GM18499 (cell line): ENCODE measurements around the gene FBXO21.
A peak's percentile ranks its signal among the peaks of the same experiment; 100 is the strongest.

ENCODE experiments used
- ATAC-seq: cut with Tn5 transposase; IDR thresholded peaks from one replicate; pipeline ENCODE4 v1.9.1; 2021; ENCODE audit warnings: moderate number of reproducible peaks; ENCODE audit not compliant: insufficient read depth, unreplicated experiment

The FBXO21 gene

GRCh38 chr12:117168976-117169375 lies 21.3 kb downstream of the FBXO21 start:
- ATAC-seq: no peak

DNA sequence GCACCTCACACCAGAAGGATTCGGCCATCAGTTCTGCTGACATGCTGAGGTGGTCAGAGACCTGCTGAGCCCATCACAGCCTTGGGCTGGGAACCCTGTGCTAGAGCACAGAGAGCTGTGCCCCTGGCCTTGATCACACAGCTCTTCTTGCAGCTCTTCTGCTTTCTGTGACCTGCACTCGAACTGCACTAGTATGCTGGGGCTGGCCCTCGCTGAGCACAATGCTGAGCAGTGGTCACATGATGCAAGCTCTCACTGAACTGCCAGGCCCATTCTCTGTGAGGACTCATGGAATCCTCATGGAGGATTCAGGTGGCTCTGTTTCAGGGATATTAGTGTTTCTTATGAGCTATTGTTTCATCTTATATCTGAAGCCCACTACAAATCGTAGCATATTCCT lies 22.5 kb downstream of the FBXO21 start:
- no peak for ATAC-seq

DNA sequence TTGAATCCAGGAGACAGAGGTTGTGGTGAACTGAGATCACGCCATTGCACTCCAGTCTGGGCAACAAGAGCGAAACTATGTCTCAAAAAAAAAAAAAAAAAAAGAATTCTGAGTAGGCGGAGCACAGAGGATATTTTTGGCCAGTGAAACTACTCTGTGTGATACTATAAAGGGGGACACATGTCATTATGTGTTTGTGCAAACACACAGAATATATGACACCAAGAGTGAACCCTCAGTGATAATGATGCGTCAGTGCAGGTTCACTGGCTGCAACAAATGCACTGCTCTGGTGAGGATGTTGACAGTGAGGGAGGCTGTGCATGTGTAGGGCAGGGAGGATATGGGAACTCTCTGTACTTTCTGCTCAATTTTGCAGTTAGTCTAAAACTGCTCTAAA lies 24.2 kb downstream of the FBXO21 start:
- no peak for ATAC-seq

- ATAC-seq: no peak
These were observed 24.9 kb downstream of the FBXO21 start for GRCh38 chr12:117165342-117165741.

DNA sequence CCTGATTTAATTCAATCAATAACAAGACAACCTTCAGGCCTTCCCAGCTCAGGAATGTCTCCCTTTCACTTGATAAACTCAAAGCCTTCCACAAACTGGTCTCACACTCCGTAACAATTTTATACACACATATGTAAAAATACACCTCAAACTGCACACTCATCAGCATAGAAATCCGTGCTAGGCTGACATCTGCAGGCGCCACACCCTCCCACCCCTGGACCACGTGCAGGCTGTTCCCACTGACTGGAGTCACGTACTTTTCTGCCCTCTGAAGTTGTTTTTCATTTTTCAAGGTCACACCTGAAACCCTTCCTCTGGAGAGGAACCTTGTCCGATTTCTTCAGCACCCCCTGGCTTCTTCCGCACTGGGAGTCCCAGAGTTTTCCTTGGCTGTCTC lies 27.6 kb downstream of the FBXO21 start:
- no peak for ATAC-seq

GRCh38 chr12:117162167-117162539 lies 28.1 kb downstream of the FBXO21 start:
- ATAC-seq: no peak

- ATAC-seq: no peak
These were observed 28.7 kb downstream of the FBXO21 start for GRCh38 chr12:117161460-117162166.

DNA sequence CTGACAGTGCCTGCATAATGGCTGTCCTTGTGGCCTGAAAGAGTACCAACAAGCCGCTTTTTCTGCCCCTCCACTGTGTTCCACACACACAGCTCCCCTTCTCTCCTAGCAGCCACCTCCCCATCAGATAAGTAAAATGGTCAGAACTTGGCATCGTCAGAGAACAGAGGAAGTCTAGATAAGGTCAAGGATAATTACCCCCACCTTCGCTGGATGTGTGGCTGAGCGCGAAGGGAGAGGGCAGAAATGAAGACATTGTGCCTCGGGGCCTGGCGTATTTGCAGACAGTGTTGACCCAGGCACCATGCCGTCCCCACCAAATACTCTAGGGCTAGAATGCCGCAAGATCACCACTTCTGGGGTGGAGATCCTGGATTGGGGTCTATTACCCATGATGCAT lies 30.6 kb downstream of the FBXO21 start:
- no peak for ATAC-seq

- no peak for ATAC-seq
These were observed 31.2 kb downstream of the FBXO21 start for GRCh38 chr12:117158911-117159553.

GRCh38 chr12:117158096-117158495 lies 32.2 kb downstream of the FBXO21 start:
- ATAC-seq: no peak

DNA sequence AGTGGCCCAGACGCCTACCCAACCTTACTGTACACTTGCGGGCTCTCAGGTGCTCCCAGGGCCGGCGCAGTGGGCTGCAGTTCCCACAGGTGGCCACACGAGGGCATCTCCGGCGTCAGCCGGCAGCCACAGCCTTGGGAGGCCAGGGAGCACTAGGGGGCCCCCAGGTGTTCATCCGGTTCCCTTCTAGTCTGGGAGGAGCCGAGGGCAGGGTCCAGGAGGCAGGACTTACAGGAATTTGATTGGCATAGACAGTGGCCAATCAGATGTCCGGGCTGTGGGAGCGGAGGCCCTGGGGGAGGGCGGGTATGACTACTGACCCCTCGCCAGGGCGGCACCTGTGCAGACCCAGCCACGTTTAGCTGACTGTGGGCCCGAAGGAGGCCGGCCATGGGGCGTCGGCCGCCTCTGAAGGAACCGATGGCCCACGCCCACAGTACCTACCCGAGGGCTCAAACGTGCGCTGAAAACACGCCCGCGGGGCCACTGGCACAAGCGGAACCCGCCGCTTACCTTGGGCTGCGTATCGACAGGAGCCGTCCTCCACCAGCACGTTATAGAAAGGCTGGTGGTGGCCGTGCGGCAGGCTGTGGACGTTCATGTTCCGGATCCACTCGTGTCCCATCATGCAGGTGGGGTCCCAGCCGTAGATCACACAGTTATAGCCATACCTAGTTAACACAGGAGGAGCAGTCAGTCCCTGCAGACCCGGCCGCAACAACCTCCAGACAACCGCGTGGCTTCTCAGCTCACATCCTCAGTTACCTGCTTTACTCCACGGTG lies 34.8 kb downstream of the FBXO21 start:
- peak; percentile 53 for ATAC-seq

DNA sequence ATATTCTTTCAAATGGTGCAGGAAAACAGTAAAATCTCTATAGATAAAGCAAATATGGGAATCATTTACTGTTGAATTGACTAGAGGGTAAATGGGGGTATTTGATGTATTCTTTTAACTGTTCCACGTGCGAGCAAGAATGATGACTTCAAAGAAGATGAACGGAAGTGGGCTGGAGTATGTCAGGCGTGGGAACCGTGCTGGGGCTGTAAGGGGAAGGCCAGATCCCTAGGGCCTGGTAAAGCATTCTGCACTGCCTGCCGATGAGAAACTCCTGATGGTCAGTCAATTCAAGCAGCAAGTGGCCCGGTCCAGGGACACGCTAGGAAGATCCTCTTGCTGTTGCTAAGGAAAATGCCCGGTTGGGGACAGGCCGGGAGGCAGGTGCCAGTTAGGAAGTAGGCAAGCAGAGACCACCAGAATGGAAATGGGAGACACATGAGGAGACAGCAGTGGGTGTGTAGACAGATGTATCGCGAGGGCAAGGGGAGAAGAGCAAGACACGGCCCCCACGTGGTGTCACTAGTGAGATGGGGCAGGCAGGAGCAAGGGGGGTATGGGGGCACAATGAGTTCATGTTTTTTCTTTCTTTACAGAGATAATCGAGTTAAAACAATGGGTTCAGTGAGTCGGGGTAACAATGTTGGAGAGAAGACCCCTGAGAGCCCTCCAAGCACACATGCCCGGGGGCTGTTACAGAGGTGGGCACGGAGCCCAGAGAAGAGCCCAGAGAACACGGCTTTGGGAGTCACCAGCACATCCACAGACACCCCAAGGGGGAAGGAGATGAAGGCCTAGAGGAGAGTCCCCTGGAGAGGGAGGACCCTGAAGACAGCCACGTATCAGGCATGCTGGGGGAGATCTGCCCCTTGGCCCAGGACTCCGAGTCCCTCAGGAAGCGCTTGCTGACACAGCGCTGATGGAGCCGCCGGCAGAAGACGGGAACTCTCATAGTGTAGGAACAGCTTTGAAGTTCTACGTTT lies 37.2 kb downstream of the FBXO21 start:
- no peak for ATAC-seq

DNA sequence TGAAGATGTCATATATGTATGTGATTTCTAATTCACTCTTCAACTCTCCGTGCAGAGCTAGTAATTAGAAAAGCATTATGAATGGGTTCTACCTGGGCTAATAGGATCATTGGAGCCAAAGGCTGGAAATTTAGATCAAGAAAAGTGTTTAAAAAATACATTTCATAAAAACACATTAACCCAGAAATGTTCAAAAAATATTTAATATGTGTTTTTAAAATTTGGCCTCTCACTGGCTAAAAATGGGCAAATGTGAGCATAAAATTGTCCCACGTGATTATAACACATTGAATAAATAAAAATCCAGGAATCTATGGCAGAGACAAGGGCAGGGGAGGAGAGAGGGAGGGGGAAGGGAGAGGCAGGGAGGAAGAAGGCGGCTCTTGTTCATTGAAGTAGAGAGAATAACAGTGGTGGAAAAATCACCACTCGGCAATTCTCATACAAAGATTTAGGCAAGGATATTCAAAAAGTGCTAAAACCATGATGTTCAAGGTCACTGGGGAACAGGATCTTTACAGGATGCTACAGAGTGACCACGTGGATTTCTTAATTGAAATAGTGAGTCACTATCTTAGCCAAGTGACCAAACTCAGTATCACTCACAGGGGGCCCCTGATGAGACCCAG lies 38.8 kb downstream of the FBXO21 start:
- ATAC-seq: no peak

DNA sequence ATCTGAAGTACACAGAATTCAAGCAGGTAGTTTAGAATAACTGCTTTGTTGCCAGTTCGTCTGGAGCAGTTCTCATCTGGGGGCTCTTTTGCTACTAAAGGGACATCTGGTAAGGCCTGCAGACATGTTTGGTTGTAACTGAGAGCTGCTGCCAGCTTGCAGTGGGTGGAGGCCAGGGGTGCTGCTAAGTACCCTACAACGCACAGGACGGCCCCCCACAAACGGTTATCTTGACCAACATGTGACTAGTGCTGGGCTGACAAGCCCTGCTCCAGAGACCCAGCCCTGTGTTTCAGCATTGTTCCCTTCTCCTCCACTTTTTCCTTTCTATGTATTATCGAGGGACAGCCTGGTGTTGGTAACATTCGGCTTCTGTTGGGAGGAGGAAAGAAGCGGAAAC lies 40.8 kb downstream of the FBXO21 start:
- no peak for ATAC-seq

DNA sequence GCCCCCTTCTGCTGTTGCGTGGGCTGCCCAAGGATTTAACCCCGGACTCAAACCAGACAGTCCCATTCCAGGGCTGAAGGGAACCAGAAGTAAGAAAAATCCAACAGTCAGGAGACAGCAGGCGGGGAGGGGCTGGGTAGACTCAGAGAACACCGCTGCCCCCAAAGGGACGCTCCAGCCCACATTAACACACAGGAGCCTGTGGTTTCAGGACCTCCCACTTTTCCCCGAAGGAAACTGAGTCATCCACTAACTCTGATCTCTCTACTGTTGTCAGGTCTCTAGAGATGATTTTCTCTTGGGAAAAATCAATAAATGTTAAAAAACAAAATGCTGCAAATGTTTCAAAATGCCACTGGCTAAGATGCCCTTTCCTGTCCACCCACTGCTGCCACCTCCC lies 41.6 kb downstream of the FBXO21 start:
- no peak for ATAC-seq

DNA sequence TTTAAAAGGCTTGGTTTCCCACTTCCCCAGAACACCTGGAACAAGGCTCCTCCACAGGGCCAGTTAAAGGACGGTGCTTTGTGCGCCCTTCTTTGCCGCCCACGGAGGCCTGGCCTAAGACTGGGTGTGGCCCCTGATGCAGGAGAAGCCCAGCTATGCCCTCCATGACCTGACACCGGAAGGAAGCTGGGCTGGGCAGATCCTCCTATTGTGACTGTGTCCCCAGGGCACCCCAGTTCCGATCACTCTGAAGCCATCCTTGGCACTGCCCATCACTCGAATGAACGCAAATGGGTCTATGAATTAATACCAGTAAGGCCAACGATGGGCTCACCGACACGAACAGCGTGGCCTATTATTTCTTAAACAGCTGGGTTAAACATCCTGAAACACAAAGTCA lies 42.6 kb downstream of the FBXO21 start:
- no peak for ATAC-seq

DNA sequence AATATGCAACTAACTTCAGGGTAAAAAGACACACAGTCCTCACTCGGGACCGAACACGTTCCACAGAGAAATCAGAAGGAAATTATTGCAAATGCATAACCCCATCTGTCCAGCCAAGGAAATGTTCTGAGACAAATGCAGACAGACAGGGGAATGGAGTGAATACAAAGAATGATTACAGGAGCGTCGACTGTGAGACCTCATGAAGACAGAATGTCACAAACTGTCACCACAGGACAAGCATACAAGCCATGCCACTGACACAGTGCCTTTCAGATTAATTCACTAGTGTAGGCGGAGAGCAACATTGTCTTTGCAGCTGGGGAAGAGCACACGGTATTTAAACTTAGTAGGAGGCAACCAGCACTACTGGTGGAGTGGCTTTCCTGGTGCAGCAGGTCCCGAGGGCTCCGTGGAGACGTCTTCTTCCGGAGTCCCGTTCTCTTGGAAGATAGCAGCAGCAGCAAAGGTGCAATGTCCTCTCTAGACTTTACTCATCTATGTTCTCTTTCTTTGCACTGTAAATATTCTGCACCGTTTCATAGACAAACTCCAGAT lies 44.6 kb downstream of the FBXO21 start:
- no peak for ATAC-seq

- ATAC-seq: no peak
These were observed 45.7 kb downstream of the FBXO21 start for GRCh38 chr12:117144599-117144998.

GRCh38 chr12:117143008-117143532 lies 47.2 kb downstream of the FBXO21 start:
- no peak for ATAC-seq
